Esophagus squamous epithelium (tissue), 5 donors: ENCODE results near the gene CDC34. TPM values are rescaled to one million over a fixed set of nuclear protein-coding genes. Genes with fewer than 3 reads are reported as not detected.

Source experiments
- DNase-seq: peaks from one replicate; lab custom pipeline; 2025; lab: John Stamatoyannopoulos, UW
- H3K27ac ChIP-seq, 4 donors: fragments of 200-600 bp; sonication (generic); one replicate each; pipeline ENCODE4 v1.5.1; 2016 to 2019; ENCODE audit warnings: mild to moderate bottlenecking in 1 of 4
- H3K27me3 ChIP-seq, 4 donors: fragments of 200-600 bp; sonication (generic); 1 replicate in 3 of 4; 2 replicates in 1 of 4; pipeline versions ENCODE4 v1.5.1 to v1.6.0; 2017 to 2021; ENCODE audit warnings: antibody characterized with exemption in 1 of 4
- H3K36me3 ChIP-seq, 3 donors: fragments of 200-600 bp; sonication (generic); one replicate each; pipeline ENCODE4 v1.5.1; 2016 to 2019
- H3K4me1 ChIP-seq, 3 donors: fragments of 200-600 bp; sonication (generic); one replicate each; pipeline ENCODE4 v1.5.1; 2017 to 2019
- H3K4me3 ChIP-seq, 4 donors: fragments of 200-600 bp; sonication (generic); 1 replicate in 3 of 4; 2 replicates in 1 of 4; pipeline ENCODE4 v1.5.1; 2016 to 2019; ENCODE audit warnings: mild to moderate bottlenecking in 2 of 4, moderate library complexity in 1 of 4
- H3K9me3 ChIP-seq, 3 donors: fragments of 200-600 bp; sonication (generic); one replicate each; pipeline ENCODE4 v1.5.1; 2016 to 2019
- CTCF ChIP-seq, 6 experiments: fragments of 450-650 bp in 4 of 6; fragments of 200-600 bp in 2 of 6; sonication (generic) in 2 of 6; IDR thresholded peaks; one replicate each; pipeline ENCODE4 v1.5.1; 2016 to 2019; ENCODE audit warnings: antibody characterized with exemption in 6 of 6, mild to moderate bottlenecking in 4 of 6, moderate library complexity in 4 of 6
- POLR2A ChIP-seq, 4 donors: fragments of 450-650 bp; IDR thresholded peaks; one replicate each; pipeline ENCODE4 v1.6.1; 2017; ENCODE audit warnings: antibody characterized with exemption in 4 of 4, mild to moderate bottlenecking in 4 of 4, moderate library complexity in 3 of 4
- WGBS, 2 donors: methylation state at CpG; one replicate each; pipeline ENCODE4 v1.1.5; 2018; 5-methylcytosine and 5-hydroxymethylcytosine counted together
- intact Hi-C: fragments of 100-400 bp; cut with DNase I; formaldehyde crosslinking; loops from one replicate; pipeline ENCODE4 v1.15.0; 2022
- total RNA-seq, 4 donors: library from RNA; depleted of rRNA; stranded (reverse); fragments of >200 nt; gene quantifications; one replicate each; pipeline ENCODE4 v1.1.0, GENCODE V29; 2016
- donor health status: DM: yes; HTN: yes; CAD: no.

CDC34 gene
- total RNA-seq, 4 donors from 2014 or later: 33.5 to 53.5 (median 34.5) TPM

GRCh38 chr19:497869-498510 is 33.6 kb upstream of the CDC34 start:
- peaks cover 7 to 59% (median 11%) of the 10 kb centered on the region in 4 donors for H3K27me3 ChIP-seq
- DNase-seq: no peak
- TF ChIP-seq POLR2A (IDR thresholded peaks at IDR 0.05) (no peak), CTCF (IDR thresholded peaks at IDR 0.05) (no peak)
- H3K9me3 ChIP-seq: no peaks in the 10 kb centered on the region
- peaks cover 4 to 38% (median 13%) of the 10 kb centered on the region in 3 donors for H3K4me1 ChIP-seq
- intact Hi-C loops: no loop called here
- peak overlapping the region in 2 of 4 donors; percentile 27 to 49 for H3K4me3 ChIP-seq
- WGBS, 2 donors: 13 to 15% methylated on average over 4 to 14 of the region's 50 CpGs
- no peaks in the 10 kb centered on the region for H3K36me3 ChIP-seq
- no peak overlapping the region for H3K27ac ChIP-seq

GRCh38 chr19:498511-498891 is 33.1 kb upstream of the CDC34 start:
- peaks cover 4 to 38% (median 13%) of the 10 kb centered on the region in 3 donors for H3K4me1 ChIP-seq
- peaks cover 7 to 59% (median 11%) of the 10 kb centered on the region in 4 donors for H3K27me3 ChIP-seq
- no peaks in the 10 kb centered on the region for H3K9me3 ChIP-seq
- intact Hi-C loops: no loop called here
- DNase-seq: no peak
- H3K36me3 ChIP-seq: no peaks in the 10 kb centered on the region
- no peak for TF ChIP-seq POLR2A (IDR thresholded peaks at IDR 0.05)
- no peak for TF ChIP-seq CTCF (IDR thresholded peaks at IDR 0.05)
- no peak overlapping the region for H3K27ac ChIP-seq
- no peak overlapping the region for H3K4me3 ChIP-seq
- no CpG with 5 or more reads among the region's 26 CpGs for WGBS, 2 donors

GRCh38 chr19:498977-499623 is 32.5 kb upstream of the CDC34 start:
- Histone ChIP-seq H3K27ac (no peak overlapping the region), H3K4me1 (peaks cover 4 to 38% (median 13%) of the 10 kb centered on the region in 3 donors), H3K9me3 (no peaks in the 10 kb centered on the region), H3K36me3 (no peaks in the 10 kb centered on the region), H3K4me3 (no peak overlapping the region), H3K27me3 (peaks cover 7 to 58% (median 11%) of the 10 kb centered on the region in 4 donors)
- 69 to 74% methylated on average over 29 to 31 of the region's 31 CpGs for WGBS, 2 donors
- no peak for TF ChIP-seq CTCF (IDR thresholded peaks at IDR 0.05)
- TF ChIP-seq POLR2A (IDR thresholded peaks at IDR 0.05): no peak
- intact Hi-C loops: no loop called here
- DNase-seq: no peak

GRCh38 chr19:501646-502045 is 29.9 kb upstream of the CDC34 start:
- TF ChIP-seq CTCF (IDR thresholded peaks at IDR 0.05) (no peak), POLR2A (IDR thresholded peaks at IDR 0.05) (no peak)
- peaks cover 8 to 32% (median 15%) of the 10 kb centered on the region in 3 donors for H3K4me1 ChIP-seq
- no peaks in the 10 kb centered on the region for H3K9me3 ChIP-seq
- H3K36me3 ChIP-seq: no peaks in the 10 kb centered on the region
- H3K27ac ChIP-seq: no peak overlapping the region
- intact Hi-C loops: no loop called here
- peaks cover 3 to 34% (median 8%) of the 10 kb centered on the region in 4 donors for H3K27me3 ChIP-seq
- H3K4me3 ChIP-seq: no peak overlapping the region
- 80 to 91% methylated on average over 8 to 12 of the region's 17 CpGs for WGBS, 2 donors
- DNase-seq: no peak

GRCh38 chr19:504616-505015 is 26.9 kb upstream of the CDC34 start:
- intact Hi-C loops: no loop called here
- H3K4me3 ChIP-seq: no peak overlapping the region
- H3K36me3 ChIP-seq: peaks cover 0 to 7% (median 0%) of the 10 kb centered on the region in 3 donors
- peaks cover 13 to 35% (median 20%) of the 10 kb centered on the region in 3 donors for H3K4me1 ChIP-seq
- H3K9me3 ChIP-seq: no peaks in the 10 kb centered on the region
- H3K27ac ChIP-seq: no peak overlapping the region
- no peak for TF ChIP-seq POLR2A (IDR thresholded peaks at IDR 0.05)
- TF ChIP-seq CTCF (IDR thresholded peaks at IDR 0.05): no peak
- no peak for DNase-seq
- 89% methylated on average over 5 of the region's 14 CpGs; no CpG with 5 or more reads in 1 of the 2 donors for WGBS, 2 donors
- peaks cover 0 to 6% (median 0%) of the 10 kb centered on the region in 4 donors for H3K27me3 ChIP-seq
